NCI-H1930 (cell line): ENCODE results near the gene OPRM1.

Experiments
- DNase-seq, 2 experiments: peaks; one replicate each; lab custom pipeline; 2025; lab: John Stamatoyannopoulos, UW

The OPRM1 gene

DNA sequence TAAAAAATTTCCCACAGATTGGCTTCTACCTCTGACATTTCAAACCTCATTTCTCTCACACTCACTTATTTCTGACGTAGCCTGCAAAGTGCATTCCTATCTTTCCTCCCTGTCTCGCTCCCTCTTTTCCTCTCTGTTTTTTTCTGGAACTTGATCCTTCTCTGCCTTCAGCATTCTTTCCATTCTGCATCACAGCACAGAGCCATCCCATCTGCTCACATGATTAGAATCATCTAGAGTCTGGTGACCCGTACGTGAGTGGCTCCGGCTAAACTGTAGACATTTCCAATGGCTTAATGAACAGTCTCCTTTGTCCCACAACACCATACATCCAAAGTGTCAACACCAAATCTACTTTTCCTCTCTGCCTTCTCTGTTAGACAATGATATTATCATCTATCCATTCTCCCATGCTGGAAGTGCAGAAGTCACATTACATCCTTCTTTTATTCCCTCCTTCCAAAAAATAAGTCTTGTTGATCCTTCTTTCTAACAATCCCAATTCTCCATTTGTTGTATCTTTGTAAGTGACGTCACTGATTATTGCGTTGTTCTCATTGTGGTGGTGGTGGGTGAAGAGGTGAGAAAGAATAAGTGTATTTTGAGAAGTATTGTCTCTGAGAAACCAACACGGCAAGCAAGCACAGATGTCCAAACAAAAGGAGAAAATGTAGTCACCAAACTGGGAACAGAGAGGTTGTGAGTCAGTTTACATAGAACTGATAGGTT, 41.6 kb downstream of the OPRM1 start:
- no peak for DNase-seq

DNA sequence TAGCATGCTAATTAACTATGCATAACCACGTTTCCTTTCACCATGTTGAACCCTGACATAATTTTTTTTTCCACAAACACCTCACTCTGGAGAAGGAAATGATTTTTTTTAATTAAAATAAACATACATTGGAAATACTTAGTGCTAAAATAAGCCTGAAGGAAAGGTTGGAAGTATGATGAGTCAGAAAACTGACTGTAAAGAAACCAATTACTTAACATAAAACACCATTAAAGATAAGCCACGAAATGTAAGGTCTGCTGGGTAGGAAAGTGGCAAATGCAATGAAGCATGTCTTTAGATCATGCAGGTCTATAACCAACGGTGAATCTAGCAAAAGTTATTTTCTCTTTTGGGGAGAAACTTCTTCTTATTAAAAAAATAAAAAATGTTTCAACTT, 47.5 kb downstream of the OPRM1 start:
- DNase-seq = no peak

DNA sequence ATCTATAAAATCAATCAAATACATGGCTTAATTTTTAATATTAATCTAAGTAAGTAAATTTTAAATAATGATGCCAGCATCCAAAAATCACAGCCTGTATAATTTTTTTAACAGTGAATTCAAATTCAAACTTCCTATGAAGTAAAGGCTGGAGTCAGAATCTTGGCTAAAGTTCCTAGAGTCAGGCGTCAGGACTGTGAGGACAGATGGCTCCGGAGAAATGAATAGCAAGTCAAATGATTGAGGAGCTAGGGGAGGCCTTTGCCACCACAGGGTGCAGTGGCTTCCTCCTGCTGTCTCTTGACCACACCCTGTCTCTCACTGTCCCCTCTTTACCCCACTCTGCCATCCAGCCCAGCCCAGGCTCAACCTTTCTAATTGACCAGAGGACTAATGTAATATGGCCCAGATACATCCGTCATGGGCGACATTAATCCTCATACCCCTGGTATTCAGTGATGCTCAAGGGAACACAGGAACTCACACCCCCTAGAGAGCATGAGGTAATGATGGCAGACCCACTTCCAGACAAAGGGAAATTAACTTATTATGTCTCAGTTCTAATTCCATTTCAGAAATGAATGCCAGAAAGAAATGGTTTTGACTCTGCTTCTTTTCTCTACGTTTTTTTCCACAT, 53.4 kb downstream of the OPRM1 start:
- DNase-seq = no peak

DNA sequence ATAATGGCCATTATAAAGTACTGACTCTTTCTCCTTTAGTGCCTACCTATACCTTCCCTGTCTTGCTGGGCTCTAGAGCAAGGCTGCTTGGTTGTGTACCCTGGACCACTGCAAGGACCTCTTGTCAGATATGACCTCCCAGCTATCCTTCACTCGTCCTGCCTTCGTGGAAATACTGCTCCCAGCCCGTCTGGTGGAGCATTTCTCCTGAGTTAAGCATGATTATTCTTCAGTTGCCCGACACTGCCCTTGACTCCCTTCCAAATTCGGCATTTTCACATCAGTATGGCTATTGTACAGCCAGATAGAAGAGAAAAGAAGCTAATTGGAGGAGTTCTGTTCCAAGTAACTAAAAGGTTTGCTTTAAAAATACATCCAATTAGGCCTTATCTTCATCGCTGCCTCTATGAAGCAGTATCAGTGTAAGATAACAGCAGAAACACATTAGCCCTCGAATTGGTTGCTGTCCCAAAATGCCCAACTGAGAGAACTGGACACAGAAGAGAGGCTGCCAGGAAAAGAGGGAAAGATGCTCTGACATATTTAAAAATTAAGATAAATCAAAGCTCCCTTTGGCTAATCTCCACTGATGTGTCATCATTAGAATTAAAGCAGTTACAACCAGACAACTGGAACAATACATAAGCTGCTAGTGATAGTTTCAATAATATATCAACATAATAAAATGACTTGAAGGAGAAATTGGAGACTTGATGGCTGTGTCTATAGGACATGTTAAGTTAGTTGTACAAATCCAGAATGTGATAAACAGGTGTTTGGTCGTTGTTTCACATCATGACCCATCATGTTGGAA, 54.4 kb downstream of the OPRM1 start:
- DNase-seq = no peak

DNA sequence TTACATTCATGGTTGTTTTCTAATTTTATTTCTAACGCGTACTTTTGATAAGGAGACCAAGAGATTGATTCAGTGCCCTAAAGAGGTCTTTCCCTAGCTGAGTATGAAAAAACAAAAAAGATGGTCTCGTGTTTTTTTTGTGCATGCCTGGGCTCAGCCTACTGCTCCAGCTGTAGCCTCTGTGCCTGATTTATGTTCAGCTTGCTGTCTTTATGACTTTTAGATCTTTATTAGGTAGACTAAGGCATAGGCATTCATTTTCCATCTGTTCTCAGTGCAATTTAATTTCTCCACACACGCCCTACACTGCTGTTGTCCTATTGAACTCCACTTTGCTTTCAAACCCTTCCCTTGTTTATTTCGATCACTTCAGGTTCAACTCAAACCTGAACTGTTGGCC, 56.5 kb downstream of the OPRM1 start:
- DNase-seq = no peak

DNA sequence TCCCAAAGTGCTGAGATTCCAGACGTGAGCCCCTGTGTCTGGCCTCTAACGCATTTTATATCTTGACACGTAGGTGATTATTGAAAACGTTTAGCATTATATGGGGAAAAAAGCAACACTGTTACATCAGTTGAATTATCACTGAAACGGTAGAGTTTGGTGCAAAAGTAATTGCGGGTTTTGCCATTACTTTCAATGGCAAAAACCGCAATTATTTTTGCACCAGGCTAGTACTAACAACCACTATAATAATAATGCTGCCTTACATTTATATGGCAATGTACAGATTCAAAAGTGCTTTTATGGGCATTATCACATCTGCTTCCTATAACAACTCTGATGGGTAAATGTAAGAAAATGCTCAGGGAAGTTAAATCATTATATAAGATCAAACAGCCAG, 57.3 kb downstream of the OPRM1 start:
- no peak for DNase-seq

DNA sequence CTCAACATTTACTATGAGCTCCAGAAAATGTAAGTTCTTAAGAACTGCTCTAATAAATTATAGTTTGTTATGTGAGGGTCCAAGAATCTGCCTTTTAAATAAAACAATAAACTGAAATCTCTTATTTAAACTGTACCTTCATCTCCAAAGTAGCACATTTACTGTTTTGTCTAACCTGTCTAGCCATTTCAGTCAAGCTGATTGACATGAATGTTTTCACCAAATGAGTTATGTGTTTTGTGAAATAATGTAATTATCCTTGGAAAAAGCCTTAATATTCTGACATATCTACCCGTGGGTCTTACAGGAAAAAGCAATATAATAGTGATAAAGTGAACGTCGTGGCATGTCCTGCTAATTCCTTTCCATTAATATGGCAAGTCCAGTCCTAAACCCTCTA, 57.8 kb downstream of the OPRM1 start:
- no peak for DNase-seq

DNA sequence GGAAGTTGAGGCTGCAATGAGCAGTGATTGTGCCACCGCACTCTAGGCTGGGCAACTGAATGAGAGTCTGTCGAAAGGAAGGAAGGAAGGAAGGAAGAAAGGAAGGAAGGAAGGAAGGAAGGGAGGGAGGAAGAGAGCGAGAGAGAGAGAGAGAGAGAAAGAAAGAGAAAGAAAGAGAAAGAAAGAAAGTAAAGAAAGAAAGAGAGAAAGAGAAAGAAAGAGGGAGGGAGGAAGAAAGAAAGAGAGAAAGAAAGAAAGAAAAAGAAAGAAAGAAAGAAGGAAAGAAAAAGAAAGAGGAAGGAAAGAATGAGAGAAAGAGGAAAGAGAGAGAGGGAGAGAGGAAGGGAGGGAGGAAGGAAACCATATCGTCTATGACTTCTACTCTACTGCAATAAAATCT, 60.2 kb downstream of the OPRM1 start:
- no peak for DNase-seq

DNA sequence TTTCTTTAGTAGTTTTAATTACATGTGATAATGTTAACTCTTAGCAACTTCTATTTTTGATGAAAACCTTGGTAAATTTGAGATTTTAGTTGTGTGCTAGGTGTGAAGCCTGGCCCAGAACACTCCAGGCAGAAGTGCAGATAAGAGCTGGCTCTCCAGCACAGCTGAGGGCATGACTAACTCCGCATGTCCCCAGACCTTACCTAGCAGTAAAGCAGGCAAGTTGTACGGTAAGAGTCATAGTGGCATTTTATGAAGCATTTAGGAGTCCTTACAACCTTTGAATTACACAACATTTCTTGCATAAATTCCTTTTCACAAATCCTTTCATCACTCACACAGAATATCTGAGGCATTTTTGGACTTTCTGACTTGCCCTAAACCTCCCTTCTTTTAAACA, 67.2 kb downstream of the OPRM1 start:
- no peak for DNase-seq

DNA sequence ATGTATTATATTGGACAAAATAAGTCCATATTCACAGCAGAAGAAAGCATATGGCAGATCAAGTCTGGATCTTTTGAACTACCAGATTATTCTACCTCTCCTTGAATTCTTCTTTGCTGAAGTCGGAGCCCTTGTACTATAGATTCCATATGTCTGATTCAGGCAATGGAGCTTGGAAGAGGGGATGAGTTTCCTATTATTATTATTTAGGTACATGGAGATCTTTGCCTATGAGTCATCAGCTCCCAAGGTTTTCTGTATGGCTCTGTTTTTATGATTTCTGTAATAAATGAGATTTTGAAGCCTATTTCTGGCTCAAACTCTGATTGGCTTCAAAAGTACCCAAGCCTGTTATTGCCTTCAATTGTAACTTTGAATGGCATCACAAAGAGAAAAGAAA, 72.0 kb downstream of the OPRM1 start:
- no peak for DNase-seq

DNA sequence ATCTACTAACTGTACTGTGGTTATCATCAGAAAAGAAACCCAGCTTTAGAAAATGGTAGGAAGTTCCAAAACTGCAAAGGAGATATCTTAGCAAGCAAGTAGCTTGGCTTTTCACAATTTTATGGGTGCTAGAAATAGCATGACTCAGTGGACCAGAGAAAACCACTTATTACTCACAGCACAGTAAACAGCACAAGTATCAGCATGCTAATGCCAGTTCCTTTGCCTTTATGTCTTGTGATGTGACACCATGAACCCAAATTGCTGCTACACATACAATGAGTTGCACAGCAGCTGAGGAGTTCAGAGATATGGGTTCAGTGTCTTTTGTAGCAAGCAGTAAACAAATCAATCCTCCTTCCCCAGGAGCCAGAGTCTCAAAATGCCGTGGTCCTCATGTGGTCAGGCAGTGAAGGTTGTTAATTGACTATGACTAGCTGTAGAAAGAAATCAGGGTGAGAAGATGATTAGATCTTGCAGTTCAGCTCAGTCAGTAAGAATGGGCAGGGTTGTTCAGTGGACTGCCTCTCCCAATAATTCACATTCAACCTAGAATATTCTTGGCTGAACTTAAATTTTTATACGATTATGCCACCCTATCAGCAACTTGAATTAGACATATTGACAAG, 73.3 kb downstream of the OPRM1 start:
- DNase-seq = no peak

DNA sequence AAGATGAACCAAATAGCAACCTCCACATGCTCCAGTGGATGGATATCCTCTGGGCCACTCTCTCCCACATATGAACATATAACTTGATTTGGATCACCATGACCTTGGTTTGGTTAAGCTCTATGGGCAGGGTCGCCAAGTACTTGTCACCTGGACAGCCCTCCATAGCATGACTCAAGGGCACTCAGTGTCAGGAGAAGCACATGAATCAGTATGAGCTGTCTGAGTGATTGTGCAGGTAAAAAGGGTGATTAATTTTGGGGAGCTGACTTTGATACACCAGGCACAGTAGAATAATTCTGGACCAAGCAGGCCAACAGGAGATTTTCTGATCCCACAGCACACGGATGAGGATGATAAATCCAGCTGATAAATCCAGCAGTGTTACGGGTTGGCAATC, 74.4 kb downstream of the OPRM1 start:
- DNase-seq = no peak

DNA sequence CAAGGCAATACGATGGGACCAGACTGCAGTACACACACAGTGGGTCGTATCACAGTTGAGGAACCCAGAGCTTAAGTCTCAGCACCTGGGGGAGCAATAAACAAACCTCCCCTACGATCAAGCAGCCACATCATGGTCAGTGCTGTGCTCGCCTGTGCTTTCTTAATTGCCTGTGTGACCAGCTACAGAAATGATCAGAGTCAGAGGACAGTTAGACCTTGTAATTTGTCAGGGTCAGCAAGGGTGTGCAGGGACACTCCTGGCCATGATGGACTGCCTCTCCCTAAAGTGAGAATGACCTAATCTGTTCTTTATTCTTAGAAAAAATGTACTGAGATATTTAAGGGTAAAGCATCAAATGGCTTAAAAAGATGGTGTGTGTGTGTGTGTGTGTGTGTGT, 78.4 kb downstream of the OPRM1 start:
- no peak for DNase-seq

DNA sequence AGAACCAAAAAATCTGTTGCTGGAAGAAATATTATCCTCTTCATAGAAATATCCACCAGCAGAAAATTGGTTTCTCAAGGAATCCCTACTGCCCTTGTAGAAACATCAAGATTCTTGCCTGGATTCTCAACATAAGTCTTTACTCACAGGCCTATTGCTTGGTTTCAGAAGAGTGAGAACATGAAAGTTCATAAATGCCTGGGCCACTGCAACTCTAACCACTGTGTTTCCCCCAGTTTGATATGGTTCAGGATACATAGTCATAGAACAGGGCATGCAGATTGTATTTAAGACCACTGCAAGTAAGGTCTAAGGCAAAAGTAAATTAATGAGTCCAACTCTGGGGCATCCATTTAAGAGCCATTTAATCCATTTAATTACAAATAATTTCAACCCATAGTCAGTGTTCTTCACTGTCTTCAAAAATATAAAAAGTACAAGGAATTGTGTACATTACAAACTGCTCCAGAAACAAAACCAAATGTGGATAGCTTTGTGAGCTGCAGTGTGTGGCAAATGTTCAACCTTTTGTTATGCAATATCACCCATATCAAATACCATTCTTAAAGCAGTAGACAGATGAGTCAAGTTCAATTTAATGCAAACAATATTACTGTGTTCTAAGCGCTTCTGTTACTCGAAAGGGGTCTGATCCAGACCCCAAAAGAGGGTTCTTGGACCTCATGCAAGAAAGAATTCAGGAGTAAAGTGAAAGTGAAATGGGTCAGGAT, 83.3 kb downstream of the OPRM1 start:
- no peak for DNase-seq

DNA sequence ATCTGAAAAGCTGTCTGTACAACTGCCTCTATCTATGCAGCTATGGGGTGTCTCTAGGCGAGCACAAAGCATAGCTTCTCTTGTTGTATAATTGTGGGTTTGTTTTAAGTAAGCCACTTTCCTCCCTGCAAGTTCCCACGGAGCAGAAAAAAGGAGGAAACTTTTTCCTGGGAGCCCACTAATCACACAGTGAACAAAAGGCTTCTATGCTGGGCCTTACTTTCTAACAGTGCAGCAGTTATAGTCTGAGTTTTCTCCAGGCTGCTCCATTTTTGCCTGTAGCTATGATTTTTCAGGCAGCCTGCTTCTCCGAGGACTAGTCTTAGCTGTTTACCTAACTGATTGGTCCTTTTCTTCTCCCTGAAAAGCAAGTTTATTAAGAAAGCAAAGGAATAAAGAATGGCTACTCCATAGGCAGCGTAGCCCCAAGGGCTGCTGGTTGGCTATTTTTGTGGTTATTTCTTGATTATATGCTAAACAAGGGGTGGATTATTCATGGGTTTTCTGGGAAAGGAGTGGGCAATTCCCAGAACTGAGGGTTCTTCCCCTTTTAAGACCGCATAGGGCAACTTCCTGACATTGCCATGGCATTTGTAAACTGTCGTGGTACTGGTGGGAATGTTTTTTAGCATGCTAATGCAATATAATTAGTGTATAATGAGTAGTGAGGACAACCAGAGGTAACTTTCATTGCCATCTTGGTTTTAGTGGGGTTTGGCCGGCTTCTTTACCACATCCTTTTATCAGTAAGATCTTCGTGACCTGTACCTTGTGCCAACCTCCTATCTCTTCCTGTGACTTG, 84.3 kb downstream of the OPRM1 start:
- no peak for DNase-seq

DNA sequence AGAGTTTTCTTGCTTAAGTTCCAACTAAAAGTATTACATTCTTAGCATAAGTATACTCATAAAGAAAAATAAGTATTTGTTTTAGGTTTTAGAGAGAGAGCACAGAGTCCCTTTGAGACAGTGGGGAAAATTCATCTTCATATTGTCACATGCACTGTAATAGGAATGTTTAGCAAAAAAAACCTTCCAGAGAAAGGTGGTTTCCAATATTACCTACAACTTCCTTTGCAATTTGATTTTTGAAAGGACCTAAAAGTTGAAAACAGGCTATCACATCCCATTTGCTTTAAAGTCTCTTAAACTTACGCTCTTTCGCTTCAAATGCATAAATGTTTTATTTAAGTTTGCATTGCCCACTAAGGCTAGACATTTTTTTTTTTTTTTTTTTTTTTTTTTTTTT, 86.4 kb downstream of the OPRM1 start:
- DNase-seq = no peak

DNA sequence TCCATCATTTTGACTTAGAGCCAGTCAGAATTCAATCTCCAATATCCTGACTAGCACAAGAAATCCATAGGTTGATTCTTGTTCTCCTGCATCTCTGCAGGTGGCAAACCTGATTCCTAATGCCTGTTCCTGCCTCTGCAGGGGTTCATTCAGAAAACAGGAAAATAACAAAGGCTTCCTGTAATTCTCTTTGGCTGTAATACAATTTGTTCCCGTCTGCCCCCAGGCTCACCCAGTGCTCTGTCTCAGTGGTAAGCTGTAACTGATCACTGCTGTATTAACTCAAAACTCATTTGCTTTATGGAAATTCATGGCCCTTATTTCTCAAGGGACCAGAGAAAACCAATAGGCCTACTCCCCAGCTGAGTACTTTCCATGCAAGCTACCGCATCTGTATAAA, 88.6 kb downstream of the OPRM1 start:
- no peak for DNase-seq

DNA sequence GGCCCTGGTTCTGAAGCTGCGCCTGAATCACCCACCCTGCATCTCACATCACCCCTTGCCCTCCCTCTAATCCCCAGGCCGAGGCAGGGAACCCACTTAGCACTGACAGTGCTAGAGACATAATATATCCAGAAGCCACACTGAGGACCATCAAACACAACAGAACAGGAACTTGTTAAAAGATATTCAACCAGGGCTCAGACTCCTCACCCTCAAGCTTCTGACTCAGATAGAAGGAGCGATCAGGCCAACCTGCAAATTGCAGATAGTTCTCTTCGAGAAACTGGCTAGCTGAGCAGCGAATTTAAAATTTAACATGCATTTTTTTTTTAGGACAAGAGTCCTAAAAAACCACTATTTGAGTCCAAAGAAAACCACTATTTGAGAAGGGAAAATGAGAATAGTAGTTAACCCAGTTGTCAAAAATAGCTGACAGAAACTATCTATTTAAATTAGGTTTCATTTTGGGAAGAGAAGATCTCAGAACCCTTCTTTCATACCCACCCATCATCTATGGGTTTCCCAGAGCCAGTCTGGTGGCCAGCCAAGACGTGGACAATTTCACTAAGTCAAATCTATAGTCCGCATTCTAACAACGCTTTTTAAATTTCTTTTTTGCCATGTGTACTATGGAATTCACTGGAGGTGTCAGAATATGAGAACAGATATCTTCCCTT, 95.6 kb downstream of the OPRM1 start:
- no peak for DNase-seq

DNA sequence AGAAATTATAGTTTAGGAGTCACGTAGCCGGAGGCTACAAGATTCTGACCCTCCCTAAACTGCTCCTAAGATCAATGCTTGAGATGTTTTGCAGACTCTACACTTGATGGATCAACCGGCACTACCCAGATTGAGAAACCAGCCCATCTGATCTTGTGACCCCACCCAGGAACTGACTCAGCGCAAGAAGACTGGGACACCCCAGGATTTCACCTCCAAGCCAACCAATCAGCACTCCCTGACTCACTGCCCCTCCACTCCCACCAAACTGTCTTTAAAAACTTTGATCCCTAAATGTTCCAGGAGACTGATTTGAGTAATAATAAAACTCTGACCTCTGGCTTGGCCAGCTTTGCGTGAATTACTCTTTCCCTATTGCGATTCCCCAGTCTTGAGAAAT, 99.8 kb downstream of the OPRM1 start:
- DNase-seq = no peak

DNA sequence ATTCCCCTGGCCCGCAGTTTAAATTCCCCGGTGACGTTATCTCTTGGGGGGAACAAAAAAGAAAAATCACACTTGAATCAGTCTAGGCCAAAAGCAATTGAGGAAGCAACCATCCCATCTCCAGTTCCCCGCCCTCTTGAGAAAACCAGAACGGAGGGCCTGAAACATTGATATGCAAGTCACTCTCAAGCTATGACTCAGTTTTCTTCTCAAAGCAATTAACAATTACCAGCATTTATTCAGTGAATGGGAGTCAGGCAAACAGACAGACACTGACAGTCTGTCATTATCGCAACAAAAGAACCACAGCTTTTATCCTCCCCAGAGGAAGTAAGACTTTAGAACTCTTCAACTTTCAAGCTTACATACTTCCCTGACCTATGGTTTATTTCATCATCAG, 100.9 kb downstream of the OPRM1 start:
- no peak for DNase-seq

DNA sequence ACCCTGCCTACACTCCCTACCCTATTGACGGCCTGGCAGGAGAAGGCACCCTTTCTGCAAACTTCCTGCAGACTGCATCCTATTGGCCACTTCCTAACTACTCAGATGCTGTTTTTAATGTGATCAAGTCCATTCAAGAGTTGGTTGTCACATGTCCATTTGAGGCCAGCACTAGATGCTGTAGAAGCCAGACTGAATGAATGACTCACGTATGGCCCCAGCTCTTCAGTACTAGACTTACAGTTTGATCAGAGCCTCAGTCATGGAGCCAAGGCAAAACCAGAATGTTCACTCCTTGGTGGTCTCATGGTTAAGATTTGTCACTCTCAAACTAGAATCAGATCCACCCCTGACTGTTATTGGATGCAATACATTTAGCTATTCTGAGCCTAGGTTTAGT, 101.7 kb downstream of the OPRM1 start:
- no peak for DNase-seq
